Thoracic aorta (tissue), 2 donors: ENCODE results near the gene IGLL1. TPM values are rescaled to one million over a fixed set of nuclear protein-coding genes. Genes with fewer than 3 reads are reported as not detected.
"Not testable (repeated sequence)": the region's sequence is repeated elsewhere in the genome, so short reads cannot be mapped to it uniquely, and the experiment has no call there.

Source experiments
- ATAC-seq: fragments of 150-250 bp; one replicate; pipeline ENCODE4 v1.8.0; 2017; ENCODE audit warnings: low read depth; ENCODE audit not compliant: insufficient number of reproducible peaks, low FRiP score
- DNase-seq: peaks from one replicate; pipeline ENCODE4 v3.0.0-alpha.2; 2020; ENCODE audit warnings: low spot score
- H3K27ac ChIP-seq, 2 donors: fragments of 200-600 bp; sonication (generic); 1 replicate in 1 of 2; 2 replicates in 1 of 2; pipeline ENCODE4 v1.5.1; 2016; ENCODE audit warnings: mild to moderate bottlenecking in 2 of 2, moderate library complexity in 2 of 2
- H3K27me3 ChIP-seq: fragments of 200-600 bp; sonication (generic); replicated peaks from 2 replicates; pipeline ENCODE4 v1.6.0; 2016; ENCODE audit warnings: mild to moderate bottlenecking; ENCODE audit not compliant: insufficient read depth
- H3K36me3 ChIP-seq: fragments of 200-600 bp; sonication (generic); one replicate; pipeline ENCODE4 v1.5.1; 2016
- H3K4me1 ChIP-seq, 2 donors: fragments of 200-600 bp; sonication (generic); 1 replicate in 1 of 2; 2 replicates in 1 of 2; pipeline versions ENCODE4 v1.5.1 to v1.6.0; 2016; ENCODE audit warnings: low read depth in 2 of 2, mild to moderate bottlenecking in 1 of 2; ENCODE audit not compliant: control insufficient read depth in 1 of 2
- H3K4me3 ChIP-seq: fragments of 200-600 bp; sonication (generic); 2 replicates; pipeline ENCODE4 v1.5.1; 2016; ENCODE audit warnings: mild to moderate bottlenecking
- H3K9me3 ChIP-seq: fragments of 200-600 bp; sonication (generic); 2 replicates; pipeline ENCODE4 v1.5.1; 2016
- total RNA-seq, 2 donors: library from RNA; depleted of rRNA; stranded (reverse); fragments of >200 nt; gene quantifications; one replicate each; pipeline versions ENCODE4 v1.1.0 to v1.2.3, GENCODE V29; 2016
- TF ChIP-seq, protein P1 (sequence below): fragments of 200-600 bp; sonication (generic); IDR thresholded peaks from one replicate; pipeline ENCODE4 v1.5.1; 2019; ENCODE audit warnings: antibody characterized with exemption

IGLL1 gene
- total RNA-seq, 2 donors from 2014 or later, result not detected

DNA sequence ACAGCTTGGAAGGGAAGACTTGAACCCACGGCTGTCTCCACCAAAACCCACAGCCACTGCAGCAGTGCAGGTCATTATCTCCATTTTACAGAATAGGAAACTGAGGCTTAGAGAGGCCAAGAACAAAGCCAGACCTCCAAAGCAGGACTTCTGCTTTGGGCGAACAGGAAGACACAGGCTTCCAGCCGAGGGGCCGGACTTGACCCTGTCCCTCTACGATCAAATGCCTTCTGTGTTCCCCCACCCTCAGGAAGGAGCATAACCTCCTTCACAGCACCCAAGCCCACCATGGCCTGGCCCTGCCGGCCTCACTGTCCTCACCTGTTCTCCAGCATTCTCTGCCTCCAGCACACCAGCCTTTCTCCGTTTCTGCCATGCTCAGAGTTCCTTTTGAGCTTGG, 15.8 kb downstream of the IGLL1 start:
- no peak for DNase-seq

DNA sequence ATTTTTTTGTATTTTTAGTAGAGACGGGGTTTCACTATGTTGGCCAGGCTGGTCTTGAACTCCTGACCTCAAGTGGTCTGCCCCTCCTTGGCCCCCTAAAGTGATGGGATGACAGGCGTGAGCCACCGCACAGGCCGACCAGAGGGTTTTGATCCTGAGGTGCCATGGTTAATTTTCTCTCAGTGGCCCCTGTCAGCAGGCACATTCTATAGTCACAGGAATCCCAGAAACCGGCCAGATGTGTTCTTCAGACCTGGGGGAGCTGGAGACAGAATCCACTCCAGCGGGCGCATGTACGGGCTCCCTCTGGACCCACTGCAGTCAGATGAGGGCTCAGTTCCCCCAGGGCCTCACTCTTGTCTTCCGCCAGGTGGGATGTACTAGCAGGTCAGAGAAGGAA, 17.0 kb downstream of the IGLL1 start:
- TF ChIP-seq, protein P1, sequence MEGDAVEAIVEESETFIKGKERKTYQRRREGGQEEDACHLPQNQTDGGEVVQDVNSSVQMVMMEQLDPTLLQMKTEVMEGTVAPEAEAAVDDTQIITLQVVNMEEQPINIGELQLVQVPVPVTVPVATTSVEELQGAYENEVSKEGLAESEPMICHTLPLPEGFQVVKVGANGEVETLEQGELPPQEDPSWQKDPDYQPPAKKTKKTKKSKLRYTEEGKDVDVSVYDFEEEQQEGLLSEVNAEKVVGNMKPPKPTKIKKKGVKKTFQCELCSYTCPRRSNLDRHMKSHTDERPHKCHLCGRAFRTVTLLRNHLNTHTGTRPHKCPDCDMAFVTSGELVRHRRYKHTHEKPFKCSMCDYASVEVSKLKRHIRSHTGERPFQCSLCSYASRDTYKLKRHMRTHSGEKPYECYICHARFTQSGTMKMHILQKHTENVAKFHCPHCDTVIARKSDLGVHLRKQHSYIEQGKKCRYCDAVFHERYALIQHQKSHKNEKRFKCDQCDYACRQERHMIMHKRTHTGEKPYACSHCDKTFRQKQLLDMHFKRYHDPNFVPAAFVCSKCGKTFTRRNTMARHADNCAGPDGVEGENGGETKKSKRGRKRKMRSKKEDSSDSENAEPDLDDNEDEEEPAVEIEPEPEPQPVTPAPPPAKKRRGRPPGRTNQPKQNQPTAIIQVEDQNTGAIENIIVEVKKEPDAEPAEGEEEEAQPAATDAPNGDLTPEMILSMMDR, result no peak
- no peaks in the 10 kb centered on the region for H3K27me3 ChIP-seq
- H3K36me3 ChIP-seq, result no peaks in the 10 kb centered on the region
- DNase-seq, result no peak
- ATAC-seq, result no peak
- no peak overlapping the region for H3K27ac ChIP-seq
- no peak overlapping the region for H3K4me3 ChIP-seq
- no peaks in the 10 kb centered on the region for H3K9me3 ChIP-seq
- peaks cover 0 to 14% of the 10 kb centered on the region in 2 donors for H3K4me1 ChIP-seq

More for the DNA sequence above, 15.8 kb downstream of the IGLL1 start:
- no peak overlapping the region for H3K4me3 ChIP-seq
- H3K27me3 ChIP-seq, result no peaks in the 10 kb centered on the region
- H3K9me3 ChIP-seq, result no peaks in the 10 kb centered on the region
- no peak overlapping the region for H3K27ac ChIP-seq
- H3K4me1 ChIP-seq, result peaks cover 0 to 14% of the 10 kb centered on the region in 2 donors
- H3K36me3 ChIP-seq, result no peaks in the 10 kb centered on the region
- TF ChIP-seq, protein P1, result no peak
- no peak for ATAC-seq

DNA sequence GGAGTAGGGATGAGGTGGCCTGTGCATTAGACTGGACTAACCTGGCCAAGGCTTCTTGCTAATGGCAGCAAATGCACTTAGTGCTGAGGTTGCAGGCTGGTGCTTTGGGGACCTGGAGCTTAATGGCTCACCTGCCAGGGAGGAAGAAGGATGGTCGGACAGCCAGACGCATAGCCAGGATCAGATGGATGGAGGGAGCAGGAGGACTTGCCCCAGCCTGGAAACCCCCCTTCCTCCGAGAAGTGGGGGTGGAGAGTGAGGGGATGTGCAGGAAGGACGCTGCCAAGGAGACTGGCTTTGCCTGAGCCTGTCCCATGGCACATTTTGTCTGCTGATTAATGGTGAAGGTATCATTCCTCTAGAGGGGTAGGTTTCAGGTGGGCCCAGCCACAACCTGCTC, 17.9 kb downstream of the IGLL1 start:
- no peak for ATAC-seq
- no peak overlapping the region for H3K4me3 ChIP-seq
- H3K27me3 ChIP-seq, result no peaks in the 10 kb centered on the region
- TF ChIP-seq, protein P1, result no peak
- no peak for DNase-seq
- H3K36me3 ChIP-seq, result no peaks in the 10 kb centered on the region
- no peaks in the 10 kb centered on the region for H3K9me3 ChIP-seq
- no peak overlapping the region for H3K27ac ChIP-seq
- H3K4me1 ChIP-seq, result peaks cover 0 to 14% of the 10 kb centered on the region in 2 donors

DNA sequence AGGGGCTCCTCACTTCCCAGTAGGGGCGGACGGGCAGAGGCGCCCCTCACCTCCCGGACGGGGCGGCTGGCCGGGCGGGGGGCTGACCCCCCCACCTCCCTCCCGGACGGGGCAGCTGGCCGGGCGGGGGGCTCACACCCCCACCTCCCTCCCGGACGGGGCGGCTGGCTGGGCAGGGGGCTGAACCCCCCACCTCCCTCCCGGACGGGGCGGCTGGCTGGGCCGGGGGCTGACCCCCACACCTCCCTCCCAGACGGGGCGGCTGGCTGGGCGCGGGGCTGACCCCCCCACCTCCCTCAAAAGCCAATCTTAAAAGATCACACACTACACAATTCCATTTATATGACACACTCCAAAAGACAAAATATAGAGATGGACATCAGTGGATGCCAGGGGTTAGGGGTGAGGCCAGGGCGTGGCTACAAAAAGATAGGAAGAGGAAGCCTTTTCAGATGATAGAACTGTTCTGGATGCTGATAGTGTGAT, 19.0 kb downstream of the IGLL1 start:
- not testable (repeated sequence) for H3K27me3 ChIP-seq, H3K4me1 ChIP-seq, H3K36me3 ChIP-seq, H3K4me3 ChIP-seq, ATAC-seq, DNase-seq, H3K9me3 ChIP-seq, H3K27ac ChIP-seq

DNA sequence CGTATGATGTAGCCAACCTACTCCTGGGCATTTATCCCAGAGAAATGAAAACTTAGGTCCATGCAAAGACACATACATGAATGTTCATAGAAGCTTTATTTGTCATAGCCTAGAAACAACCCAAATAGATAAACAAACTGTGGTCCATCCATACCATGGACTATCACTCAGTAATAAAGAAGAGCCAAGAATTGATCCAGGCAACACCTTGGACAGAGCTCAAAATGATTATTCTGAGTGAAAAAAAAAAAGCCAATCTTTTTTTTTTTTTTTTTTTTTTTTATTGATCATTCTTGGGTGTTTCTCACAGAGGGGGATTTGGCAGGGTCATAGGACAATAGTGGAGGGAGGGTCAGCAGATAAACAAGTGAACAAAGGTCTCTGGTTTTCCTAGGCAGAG, 19.9 kb downstream of the IGLL1 start:
- H3K27me3 ChIP-seq, result not testable (repeated sequence)

DNA sequence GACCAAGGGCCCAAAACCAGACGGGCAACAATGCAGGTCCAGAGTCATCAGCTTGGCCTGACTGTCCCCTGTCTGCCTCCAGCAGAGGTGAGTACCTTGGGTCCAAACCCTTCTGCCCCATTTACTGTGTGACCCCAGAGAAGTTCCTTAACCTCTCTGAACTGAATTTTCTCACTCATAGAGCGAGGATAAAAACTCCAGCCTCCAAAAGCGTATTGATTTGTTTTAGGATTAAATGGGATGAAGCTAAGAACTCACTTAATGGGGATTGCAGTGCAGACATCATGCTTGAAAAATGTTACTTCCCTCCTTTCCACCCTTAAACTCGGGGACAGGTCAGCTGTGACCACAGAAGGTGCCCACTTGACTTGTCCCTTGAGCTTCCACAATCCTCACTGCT, 22.6 kb downstream of the IGLL1 start:
- Histone ChIP-seq H3K9me3 (no peaks in the 10 kb centered on the region), H3K4me1 (no peaks in the 10 kb centered on the region), H3K4me3 (no peak overlapping the region), H3K27me3 (no peaks in the 10 kb centered on the region), H3K27ac (no peak overlapping the region), H3K36me3 (no peaks in the 10 kb centered on the region)
- TF ChIP-seq, protein P1, result no peak
- DNase-seq (no peak), ATAC-seq (no peak)

More for the DNA sequence above, 19.9 kb downstream of the IGLL1 start:
- ATAC-seq, H3K9me3 ChIP-seq, H3K4me3 ChIP-seq, DNase-seq, H3K27ac ChIP-seq, H3K4me1 ChIP-seq, H3K36me3 ChIP-seq: not testable (repeated sequence)
